Astrocyte of the cerebellum (primary cell): Measurements from ENCODE around the gene ZBTB38.

ENCODE experiments used
- DNase-seq: peaks from one replicate; pipeline ENCODE4 v3.0.0-alpha.2; 2011; ENCODE audit warnings: low read depth
- H3K4me3 ChIP-seq: 2 replicates; pipeline ENCODE4 v1.5.1; 2011; ENCODE audit warnings: mild to moderate bottlenecking, low read depth, low read length, moderate library complexity
- CTCF ChIP-seq: IDR thresholded peaks from 2 replicates; pipeline ENCODE4 v1.5.1; 2012; ENCODE audit warnings: low read length, low read depth, moderate library complexity, mild to moderate bottlenecking; ENCODE audit errors: missing control alignments
- in situ Hi-C: cut with HindIII; loops from 2 replicates; pipeline ENCODE4 v1.10.0; 2017; ENCODE audit warnings: low sequenced_read_pairs

The ZBTB38 gene

GRCh38 chr3:141405591-141405990, 37.3 kb downstream of the ZBTB38 start:
- DNase-seq: no peak
- in situ Hi-C loops: no loop called here
- no peak overlapping the region for H3K4me3 ChIP-seq

GRCh38 chr3:141406265-141406664, 38.0 kb downstream of the ZBTB38 start:
- no peak for TF ChIP-seq CTCF
- no peak for DNase-seq
- in situ Hi-C loops: no loop called here
- H3K4me3 ChIP-seq: no peak overlapping the region

More at GRCh38 chr3:141405591-141405990, 37.3 kb downstream of the ZBTB38 start:
- TF ChIP-seq CTCF: no peak

GRCh38 chr3:141407047-141407446, 38.7 kb downstream of the ZBTB38 start:
- no peak for DNase-seq
- H3K4me3 ChIP-seq: no peak overlapping the region
- TF ChIP-seq CTCF: no peak
- in situ Hi-C loops: no loop called here

GRCh38 chr3:141407825-141408224, 39.5 kb downstream of the ZBTB38 start:
- in situ Hi-C loops: no loop called here

GRCh38 chr3:141408596-141408995, 40.3 kb downstream of the ZBTB38 start:
- in situ Hi-C loops: no loop called here
- no peak for TF ChIP-seq CTCF
- no peak for DNase-seq
- H3K4me3 ChIP-seq: no peak overlapping the region

More at GRCh38 chr3:141407825-141408224, 39.5 kb downstream of the ZBTB38 start:
- no peak overlapping the region for H3K4me3 ChIP-seq
- TF ChIP-seq CTCF: no peak
- no peak for DNase-seq

GRCh38 chr3:141409940-141410241, 41.6 kb downstream of the ZBTB38 start:
- no peak for DNase-seq
- no peak for TF ChIP-seq CTCF
- no peak overlapping the region for H3K4me3 ChIP-seq
- in situ Hi-C loops: no loop called here

GRCh38 chr3:141410408-141410807, 42.1 kb downstream of the ZBTB38 start:
- in situ Hi-C loops: no loop called here
- TF ChIP-seq CTCF: no peak
- DNase-seq: no peak
- H3K4me3 ChIP-seq: no peak overlapping the region
